SKM-1 treated with dmso at 0.1 percent for 144 hours (cell line): ENCODE data around the gene STAG2.

Experiments
- DNase-seq: peaks from one replicate; lab custom pipeline; 2025; ENCODE audit not compliant: unreplicated experiment; lab: John Stamatoyannopoulos, UW

STAG2 gene

DNA sequence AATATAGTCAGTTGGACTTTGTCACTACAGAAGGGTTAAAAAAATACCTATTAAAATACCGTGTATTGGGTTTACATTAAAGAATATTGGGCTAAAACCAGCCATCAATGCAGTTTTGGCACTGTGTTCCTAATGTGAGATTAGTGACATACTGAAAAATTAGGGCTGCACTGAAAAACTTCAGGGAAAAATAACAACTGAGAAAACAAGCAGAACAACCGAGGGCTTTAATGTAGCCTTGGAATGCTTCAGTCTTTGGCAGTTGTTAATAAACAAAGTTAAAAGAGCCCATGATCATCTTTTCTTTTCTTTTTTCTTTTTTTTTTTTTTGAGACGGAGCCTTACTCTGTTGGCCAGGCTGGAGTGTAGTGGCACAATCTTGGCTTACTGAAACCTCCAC is 12.4 kb downstream of the STAG2 start:
- DNase-seq = no peak

DNA sequence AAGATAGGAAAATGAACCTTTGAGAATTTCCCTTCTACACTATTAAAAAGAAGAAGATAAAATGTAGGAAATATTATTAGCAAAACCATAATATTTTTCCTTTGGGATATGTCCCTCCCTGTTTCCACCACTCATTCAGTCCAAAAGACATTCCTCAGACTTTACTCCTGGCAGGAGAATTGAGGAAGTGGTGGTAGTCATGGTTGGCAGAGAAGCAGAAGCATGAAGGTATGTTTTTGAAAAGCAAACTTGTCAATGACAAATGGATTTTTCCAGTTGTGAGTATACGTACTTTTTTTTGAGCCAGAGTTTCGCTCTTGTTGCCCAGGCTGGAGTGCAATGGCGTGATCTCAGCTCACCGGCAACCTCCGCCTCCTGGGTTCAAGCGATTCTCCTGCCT is 13.7 kb downstream of the STAG2 start:
- no peak for DNase-seq

DNA sequence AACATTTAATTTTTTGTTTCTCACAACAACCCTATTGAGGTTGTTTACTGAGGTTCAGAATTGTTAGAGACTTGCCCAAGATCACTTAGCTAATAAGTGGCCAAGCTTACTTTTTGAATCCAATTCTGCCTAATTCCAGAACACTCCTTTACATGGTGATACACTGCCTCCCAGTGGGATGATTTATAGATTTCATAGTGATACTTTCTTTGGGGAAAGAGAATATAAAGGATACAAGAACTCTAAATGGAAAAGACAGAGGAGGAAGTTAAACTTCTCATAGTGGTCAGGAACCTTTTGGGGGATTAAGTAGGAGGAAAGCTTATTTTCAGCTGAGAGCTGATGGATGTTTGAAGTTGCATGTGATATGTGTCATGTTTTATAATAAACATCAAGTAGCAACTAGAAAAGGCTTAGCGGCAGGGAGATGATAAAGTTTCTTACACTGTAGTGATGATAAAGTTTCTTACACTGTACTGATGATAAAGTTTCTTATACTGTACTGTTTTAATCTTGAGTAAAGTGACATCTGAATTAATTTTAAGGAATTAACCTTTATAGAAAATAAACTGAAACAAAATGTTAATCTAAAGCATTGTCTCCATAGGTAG is 15.3 kb downstream of the STAG2 start:
- no peak for DNase-seq

DNA sequence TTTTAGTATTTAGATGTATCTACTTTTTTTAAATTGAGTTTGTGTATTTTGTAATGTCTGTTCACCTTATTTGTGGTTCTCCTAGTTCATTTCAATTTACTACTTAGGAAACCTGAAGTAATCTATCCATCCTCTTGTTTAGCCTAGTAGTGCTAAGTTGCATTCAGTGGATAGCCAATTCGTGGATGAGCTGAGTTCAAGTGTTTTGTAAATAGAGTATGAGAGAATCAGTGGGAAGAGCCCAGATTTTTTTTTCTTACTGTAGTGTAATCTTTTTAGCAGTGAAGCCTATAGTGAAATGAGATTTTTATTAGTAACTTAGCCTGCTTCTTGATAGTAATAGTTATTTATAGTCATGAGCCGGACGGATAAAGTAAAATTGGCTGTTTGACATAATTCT is 21.7 kb downstream of the STAG2 start:
- DNase-seq = no peak

DNA sequence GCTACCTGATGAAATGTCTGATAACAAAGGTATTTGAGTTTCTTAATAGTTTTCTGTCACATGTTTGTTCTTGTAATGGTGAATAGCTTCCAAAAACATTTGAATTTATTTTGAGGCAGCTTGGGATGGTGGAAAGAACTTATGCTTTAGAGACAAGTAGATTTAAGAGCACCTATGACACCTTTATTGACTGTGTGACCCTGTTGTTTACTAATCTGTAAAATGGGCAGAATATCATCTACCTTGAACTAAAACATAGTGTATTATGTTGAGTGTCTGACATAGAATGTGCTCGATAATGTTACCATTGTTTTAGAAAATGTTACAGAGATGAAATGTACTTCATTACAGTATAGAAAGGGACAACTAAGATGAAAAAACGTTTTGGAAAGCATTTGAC is 24.9 kb downstream of the STAG2 start:
- DNase-seq = no peak

DNA sequence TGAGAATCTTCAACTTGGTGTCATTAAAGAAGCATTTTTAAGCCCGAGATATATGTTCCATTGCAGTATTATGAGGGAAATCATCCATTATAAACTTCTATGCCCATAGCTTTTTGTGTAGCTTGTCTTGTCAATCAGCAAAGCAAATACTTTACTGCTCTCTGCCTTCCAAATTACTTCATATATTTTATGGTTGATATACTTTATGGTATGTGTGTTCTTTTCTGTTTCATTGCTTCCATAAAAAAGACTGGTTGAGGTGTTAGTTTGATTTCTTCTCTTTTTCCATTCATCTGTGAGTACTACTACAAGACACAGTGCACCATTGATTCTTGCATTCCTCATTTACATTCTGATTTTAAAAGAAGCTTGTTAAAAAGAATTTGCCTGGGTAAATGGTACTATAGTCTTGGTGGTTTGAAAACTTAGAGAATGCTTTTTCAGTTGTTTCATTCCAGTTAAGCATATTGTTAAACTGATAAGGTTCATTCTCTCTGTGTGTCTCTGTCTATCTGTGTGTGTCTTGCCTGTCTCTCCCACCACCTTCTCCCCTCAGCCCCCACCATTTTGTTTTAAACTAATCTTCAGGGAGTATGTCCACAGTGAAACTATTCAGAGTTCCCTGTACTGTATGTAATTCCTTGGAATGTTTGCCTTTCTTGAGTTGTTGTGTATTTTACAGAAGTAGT is 27.1 kb downstream of the STAG2 start:
- DNase-seq = no peak

DNA sequence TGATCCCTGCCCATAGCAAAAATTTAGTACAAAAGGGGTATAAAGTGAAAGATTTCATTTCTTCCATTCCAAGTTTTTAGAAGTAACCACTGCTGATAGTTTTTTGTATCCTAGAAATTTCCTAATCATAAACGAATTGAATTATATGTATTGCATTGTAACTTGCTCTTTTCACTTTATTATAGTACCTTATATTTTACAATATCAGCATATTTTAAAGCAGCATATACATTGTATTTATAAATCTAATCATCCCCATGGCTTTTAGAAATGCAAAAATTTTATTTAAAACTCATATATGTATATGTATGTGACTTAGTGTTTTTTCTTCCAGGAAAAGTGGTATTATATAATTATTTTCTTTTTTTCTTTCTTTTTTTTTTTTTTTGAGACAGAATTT is 27.7 kb downstream of the STAG2 start:
- DNase-seq = no peak

DNA sequence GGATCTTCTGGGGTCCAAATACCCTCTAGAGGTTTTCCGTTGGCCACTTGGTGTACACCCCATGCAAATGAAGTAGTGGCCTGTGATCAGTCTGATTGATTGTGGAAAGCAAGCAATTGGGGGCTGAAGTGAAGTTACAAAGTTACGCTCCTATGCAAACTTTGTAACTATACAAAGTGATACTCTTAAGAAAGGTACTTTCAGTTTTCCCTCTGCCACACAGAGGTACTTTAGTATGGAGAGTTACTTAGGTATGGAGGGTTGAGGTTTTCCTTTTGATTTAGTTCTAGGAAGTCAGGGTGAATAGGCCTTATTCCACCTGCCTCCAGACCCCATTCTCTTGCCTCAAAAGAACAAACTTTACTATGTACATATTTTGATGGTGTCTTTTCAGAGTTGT is 28.7 kb downstream of the STAG2 start:
- DNase-seq = no peak

DNA sequence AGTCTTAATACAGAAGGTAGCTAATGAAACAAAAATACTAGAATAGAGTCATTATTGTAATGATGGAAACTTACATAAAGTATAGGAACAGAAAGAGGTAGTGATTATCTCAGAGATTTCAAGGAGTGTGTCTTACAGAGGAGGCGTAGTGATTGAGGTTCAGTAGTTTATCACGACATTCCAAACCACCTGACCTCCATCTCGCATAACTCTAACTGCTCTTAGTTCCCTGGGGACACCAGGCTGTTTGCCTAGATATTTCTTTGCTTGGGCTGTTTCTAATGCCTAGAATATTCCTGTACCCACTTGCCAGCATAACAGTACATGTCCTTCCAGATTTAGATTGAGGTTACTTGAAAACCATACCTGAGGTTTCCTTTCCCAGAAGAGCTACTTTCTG is 29.1 kb downstream of the STAG2 start:
- DNase-seq = no peak

DNA sequence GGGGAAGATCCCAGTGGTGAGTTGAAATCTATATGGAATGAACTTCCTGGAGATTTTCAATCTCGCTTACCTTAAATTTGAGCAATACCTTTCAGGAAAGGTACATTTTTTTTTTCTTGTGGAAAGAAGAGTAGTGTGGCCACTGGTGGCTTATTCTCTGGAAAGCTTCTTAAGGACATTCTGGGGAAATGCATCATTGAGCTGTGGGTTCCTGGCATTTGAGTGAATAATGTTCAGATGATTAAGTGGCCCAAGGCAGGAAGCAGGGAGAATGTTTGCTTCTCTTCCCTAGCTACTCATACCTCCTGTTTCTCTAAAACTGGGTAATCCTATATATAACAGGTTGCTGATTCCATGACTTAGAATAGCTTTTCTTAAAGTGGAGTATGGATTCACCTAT is 31.8 kb downstream of the STAG2 start:
- no peak for DNase-seq

DNA sequence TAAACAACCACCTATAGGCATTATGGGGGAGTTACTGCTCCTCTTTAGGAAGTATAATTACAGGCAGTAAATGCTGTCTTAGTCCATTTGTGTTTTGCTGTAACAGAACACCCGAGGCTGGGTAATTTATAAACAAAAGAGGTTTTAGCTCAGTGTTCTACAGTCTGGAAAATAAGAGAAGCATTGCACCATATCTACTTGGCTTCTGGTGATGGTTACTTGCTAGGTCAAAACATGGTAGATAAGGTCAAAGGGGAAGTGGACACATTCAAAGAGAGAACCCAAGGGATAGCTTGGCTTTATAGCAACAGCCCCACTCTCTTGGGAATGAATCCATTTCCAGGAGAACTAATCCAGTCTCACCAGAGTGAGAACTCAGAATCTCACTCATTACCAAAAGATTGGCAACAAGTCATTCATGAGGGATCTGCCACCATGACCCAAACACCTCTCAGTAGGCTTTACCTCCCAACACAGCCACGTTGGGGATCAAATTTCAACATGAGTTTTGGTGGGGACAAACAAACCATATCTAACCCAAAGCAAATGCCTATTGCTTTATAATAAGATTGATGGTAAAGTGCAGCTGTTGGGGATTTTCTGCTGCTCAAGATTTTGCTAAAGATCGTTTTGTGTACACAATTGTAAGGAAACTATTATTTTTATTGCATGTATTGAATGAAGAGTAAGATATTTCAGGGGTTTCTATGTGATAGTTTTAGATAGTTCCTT is 32.6 kb downstream of the STAG2 start:
- no peak for DNase-seq

DNA sequence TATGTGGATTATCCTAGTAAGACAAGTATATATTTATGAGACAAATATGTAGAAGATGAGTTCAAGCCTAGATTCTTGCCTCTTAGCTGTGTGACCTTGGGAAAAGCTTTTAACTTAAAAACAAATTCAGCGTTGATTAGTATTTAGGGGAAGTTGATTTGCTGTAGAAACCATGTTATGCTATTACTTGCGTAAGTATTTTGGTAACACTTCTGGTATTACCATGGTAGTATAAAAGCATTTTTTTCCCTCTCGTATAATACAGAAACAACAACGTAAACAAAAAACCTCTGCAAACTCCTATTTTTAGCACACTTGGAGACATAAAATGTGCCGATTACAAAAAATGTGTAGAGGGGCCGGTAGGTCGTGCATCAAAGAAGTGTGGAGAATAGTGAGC is 33.2 kb downstream of the STAG2 start:
- DNase-seq = no peak

DNA sequence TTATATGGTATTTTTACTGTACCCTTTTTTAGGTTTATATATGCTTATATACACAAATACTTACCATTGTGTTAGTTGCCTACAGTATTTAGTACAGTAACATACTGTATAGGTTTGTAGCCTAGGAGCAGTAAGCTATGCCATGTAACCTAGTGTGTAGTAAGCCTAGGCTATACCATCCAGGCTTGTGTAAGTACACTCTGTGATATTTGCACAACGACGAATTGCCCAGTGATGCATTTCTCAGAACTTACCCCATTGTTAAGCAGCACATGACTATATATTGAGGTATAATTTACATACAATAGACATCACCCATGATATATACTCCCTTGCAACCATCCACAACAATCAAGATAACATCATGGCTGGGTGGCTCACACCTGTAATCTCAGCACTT is 40.1 kb downstream of the STAG2 start:
- DNase-seq = no peak

DNA sequence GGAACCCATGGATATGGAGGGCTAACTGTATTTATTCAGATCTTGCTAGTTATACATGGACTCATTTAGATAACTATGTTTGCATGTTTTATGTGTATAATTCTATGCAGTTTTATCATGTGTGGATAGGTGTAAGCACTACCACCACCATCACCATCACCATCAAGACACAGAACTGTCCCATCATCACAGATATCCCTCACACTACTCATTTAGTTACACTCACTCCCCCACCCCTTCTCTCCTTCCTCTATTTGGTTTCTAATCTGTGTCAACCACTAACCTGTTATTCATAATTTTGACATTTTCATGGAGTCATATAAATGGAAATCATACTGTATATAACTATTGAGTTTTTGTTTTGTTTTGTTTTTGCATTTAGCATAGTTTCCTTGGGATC is 43.7 kb downstream of the STAG2 start:
- no peak for DNase-seq

DNA sequence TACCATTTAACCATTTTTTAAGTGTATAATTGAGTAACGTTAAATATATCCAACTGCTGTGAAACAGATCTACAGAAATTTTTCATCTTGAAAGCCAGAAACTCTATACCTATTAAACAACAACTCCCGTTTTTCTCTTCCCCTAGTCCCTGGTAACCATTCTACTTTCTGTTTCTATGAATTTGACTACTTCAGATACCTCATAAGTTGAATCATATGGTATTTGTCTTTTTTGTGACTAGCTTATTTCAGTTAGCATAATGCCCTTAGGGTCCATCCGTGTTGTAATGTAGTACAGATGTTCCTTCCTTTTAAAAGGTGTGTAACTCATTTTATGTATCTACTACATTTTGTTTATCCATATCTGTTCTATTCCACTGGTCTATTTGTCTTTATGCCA is 48.7 kb downstream of the STAG2 start:
- DNase-seq = no peak

DNA sequence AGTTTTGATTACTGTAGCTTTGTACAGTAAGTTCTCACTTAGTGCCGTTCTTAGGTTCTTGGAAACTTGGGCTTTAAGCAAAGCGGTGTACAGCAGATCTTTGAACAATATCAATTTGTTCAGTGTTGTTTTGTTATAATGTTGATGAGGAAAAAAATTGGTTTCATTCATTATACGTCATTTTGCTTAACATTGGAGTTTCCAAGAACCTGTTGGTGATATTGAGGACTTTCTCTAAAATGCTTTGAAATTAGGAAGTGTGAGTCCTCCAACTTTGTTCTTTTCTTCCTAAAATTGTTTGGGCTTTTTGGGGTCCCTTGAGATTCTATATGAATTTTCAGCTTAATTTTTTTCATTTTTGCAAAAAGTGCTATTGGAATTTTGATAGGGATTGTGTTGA is 49.1 kb downstream of the STAG2 start:
- no peak for DNase-seq

DNA sequence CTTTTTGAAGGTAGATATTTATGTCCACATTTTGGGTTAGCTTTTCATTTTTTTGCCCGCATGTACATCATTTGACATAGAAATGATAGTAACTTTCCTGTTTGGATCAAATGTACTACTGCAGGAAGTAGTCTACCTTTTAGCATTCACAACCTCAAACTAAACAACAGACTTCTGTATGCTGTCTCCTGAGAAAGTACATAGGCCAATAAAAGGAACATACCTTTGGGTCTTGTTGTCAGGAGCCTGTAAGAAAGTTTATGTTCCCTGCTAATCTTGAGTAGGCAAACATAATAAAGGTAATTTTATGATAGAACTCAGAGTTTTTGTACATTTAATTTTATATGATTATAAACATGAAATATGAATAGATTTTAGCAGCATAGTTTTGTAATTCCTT is 54.2 kb downstream of the STAG2 start:
- no peak for DNase-seq

DNA sequence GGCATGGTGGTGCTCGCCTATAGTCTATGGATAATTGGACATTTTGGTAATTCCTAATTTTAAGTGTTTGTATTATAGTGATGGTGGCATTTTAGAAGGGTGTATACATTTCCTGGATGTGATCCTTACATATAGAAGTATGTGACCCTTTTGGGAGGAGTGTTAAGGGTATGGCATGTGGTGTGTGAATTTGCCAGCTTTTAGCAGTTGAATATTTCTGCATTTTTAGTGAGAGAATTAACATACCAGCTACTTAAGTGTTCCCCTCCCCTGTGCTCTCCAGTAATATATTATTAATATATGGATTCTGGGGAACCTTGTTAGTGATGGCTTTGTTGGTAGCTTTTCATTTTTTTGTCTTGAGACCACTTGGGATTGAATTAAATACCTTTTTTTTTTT is 55.3 kb downstream of the STAG2 start:
- DNase-seq = no peak

DNA sequence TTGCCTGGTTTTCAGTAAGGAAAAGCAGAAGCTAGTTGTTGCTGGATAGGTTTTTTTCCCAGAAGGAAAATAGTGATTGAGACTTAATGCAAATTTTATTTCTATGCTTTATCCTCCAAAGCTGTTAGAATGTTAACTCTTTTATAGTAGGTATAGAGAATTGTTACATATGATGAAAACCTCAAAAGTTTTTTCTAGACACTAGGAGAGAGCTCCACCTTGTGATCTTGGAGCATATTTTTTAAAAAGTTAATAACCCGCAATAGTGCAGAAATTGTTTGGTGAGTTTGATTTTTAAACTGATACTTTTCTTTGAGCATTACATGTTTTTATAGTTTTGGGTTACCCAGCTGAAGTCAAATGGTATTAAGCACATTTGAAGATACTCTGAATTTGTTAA is 56.5 kb downstream of the STAG2 start:
- DNase-seq = no peak

DNA sequence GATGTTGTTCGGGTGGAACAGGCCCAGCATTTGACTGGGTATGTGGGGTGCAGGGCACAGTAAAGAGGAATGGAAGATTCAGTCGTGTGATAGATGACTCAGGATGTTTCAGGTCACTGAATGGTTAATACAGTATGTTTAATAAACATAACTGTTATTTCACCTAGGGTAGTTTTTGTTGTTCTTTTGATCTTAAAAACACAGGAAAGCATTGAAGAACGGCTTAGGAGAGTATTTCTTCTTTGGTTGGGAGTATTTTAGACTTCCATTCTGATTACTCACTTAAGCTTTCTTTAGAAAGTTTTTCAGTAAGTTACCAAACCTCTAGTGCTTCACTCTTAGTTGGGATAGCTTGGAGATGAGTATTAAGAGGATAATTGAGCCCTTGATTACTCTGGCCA is 62.3 kb downstream of the STAG2 start:
- no peak for DNase-seq

DNA sequence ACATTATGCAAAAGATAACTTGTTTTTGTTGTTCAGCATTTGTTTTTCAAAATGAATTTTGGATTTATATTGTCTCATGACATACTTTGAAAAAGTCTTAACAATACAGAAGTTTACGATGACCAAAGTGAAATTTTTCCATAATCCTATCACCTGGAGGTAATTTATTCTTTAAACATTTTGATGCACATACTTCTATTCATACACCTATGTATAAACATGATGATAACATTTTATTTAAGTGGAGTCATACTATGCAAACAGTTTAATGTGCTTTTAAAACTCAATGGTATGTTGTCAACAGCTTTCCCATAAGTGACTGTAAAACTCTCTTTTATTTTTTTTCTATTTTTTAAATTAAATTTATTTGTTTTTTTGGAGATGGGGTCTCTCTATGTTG is 65.0 kb downstream of the STAG2 start:
- DNase-seq = no peak

DNA sequence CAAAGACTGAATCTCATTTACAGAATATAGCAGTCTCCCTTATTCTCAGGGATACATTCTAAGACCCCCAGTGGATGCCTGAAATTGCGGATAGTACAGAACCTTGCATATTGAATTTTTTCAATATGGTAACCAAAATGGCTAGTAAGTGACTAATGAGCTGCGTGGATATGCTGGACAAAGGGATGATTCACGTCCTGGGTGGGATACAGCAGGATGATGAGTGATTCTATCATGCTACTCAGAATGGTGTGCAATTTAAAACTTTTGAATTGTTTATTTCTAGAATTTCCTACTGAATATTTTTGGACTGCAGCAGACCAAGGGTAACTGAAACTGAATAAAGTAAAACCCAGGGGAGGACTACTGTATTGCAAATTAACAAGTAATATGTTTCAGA is 66.7 kb downstream of the STAG2 start:
- no peak for DNase-seq

DNA sequence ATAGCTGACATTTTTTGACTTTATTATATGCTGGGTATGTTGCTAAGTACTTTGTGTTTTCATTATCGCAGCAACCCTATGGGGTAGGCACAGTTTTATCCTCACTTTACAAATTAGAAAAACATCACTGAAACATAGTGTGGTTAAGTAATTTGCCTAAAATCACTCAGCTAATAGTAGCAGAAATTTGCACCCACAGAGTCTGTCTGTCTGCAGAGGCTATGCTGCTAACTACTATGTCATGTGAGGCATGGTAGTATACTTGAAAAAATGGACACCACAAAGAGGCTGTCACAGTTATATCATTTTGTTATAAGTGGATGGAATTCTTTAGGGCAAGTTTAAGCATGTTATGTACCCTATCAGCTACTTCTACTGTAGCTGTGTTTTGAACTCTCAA is 69.0 kb downstream of the STAG2 start:
- DNase-seq = no peak
